Gastroesophageal sphincter (tissue), 3 donors: Measurements from ENCODE around the gene POFUT2.

Source experiments
- POLR2A ChIP-seq, 2 donors: fragments of 450-650 bp; IDR thresholded peaks; one replicate each; pipeline ENCODE4 v1.6.1; 2017; ENCODE audit warnings: antibody characterized with exemption in 2 of 2, mild to moderate bottlenecking in 2 of 2, moderate library complexity in 1 of 2
- TF ChIP-seq, protein P1 (sequence below), 4 experiments: fragments of 200-600 bp in 2 of 4; fragments of 450-650 bp in 2 of 4; sonication (generic) in 1 of 4; IDR thresholded peaks; one replicate each; pipeline ENCODE4 v1.5.1; 2017 to 2019; ENCODE audit warnings: antibody characterized with exemption in 4 of 4, mild to moderate bottlenecking in 2 of 4, moderate library complexity in 2 of 4

DNA sequence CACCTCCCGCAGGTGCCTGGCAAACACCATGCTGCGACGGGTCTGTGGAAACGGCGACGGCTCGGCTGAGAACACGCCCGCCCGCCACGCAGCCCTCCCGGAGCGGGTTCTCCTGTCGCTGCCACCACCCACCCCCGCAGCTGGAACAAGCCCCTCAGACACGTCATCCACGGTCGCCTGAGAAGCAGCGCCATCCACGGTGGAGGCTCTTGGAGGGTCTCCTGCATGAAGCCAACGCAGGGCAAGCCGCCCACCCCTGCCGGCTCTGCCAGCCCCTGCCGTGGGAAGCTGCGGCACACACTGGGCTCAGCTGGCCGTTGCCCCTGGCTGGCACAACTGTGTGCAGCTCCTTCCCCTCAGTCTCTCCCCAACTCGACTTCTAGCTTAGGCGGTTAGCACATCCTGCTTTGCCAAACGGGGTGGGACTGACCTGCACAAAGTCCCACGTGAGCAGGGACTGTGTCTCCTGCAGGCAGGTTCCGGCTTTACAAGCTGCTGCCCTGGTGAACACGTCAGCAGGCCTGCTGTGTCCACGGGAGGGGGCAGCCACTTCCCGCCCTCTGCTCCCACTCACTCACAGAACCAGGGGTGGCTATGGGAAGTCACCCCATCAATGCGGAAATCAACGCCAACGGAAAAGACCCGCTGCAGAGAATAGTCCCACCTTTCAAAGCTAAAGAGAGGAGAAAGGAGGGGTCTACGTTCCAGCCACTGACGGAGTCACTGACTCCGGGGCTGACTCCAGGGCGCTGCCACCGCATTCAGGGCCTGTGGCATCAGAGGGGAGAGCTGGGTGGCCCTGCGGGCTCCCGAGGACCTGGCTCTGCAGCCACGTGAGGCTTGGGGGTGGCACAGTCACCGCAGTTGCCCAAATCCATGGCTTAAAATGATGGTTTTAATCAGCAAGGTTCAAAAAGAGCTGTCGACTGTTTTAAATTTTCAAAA is 10.3 kb downstream of the POFUT2 start:
- TF ChIP-seq, protein P1, sequence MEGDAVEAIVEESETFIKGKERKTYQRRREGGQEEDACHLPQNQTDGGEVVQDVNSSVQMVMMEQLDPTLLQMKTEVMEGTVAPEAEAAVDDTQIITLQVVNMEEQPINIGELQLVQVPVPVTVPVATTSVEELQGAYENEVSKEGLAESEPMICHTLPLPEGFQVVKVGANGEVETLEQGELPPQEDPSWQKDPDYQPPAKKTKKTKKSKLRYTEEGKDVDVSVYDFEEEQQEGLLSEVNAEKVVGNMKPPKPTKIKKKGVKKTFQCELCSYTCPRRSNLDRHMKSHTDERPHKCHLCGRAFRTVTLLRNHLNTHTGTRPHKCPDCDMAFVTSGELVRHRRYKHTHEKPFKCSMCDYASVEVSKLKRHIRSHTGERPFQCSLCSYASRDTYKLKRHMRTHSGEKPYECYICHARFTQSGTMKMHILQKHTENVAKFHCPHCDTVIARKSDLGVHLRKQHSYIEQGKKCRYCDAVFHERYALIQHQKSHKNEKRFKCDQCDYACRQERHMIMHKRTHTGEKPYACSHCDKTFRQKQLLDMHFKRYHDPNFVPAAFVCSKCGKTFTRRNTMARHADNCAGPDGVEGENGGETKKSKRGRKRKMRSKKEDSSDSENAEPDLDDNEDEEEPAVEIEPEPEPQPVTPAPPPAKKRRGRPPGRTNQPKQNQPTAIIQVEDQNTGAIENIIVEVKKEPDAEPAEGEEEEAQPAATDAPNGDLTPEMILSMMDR (IDR thresholded peaks at IDR 0.05), result no peak
- TF ChIP-seq POLR2A (IDR thresholded peaks at IDR 0.05), result no peak
